ENCODE measurements around the gene PIKFYVE. TPM values are rescaled to one million over a fixed set of nuclear protein-coding genes. Genes with fewer than 3 reads are reported as not detected.

Gene PIKFYVE
- total RNA-seq, 1 experiment from 2014 or later, result 27.8 TPM

DNA sequence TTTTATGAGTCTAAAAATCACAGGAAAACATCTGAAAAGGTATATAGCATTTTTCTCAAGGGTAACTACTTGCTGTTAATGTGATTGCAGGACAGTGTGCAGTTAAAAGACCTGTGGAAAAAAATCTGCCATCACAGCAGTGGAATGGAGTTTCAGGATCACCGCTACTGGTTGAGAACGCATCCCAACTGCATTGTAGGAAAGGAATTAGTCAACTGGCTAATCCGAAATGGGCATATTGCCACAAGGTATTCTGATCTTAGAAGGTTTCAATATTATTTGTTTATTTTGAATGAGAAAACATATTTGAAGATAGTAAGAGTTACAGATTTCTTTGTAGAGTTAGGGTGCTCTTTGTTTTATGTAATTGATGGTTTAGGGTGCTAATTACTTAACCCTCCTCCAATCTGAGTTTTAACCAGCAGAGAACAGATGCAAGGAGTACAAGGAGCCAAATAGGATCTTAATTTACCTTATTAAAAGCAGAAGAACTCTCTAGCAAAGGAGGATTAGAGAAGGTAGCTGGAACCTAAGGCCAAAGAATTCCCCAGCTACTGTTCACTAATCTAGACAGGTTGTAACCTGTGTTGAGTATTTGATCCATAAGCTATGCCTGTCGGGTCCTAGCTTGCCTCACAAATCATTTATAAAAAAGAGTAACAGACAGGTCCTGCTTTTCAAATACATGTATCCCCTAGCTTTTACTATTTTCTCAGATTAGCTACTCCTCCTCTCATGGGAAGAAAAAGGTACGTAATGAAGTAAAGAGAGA is 35.0 kb downstream of the PIKFYVE start:
- H3K27me3 ChIP-seq (ENCODE audit: control insufficient read depth, insufficient read depth, low read length), result no peaks in the 10 kb centered on the region
- peaks cover 19% of the 10 kb centered on the region for H3K36me3 ChIP-seq (replicated peaks; ENCODE audit: control insufficient read depth, insufficient read depth, low read length)
- H3K4me3 ChIP-seq (ENCODE audit: insufficient read depth, low read depth, low read length), result no peak overlapping the region
- no peak for DNase-seq

DNA sequence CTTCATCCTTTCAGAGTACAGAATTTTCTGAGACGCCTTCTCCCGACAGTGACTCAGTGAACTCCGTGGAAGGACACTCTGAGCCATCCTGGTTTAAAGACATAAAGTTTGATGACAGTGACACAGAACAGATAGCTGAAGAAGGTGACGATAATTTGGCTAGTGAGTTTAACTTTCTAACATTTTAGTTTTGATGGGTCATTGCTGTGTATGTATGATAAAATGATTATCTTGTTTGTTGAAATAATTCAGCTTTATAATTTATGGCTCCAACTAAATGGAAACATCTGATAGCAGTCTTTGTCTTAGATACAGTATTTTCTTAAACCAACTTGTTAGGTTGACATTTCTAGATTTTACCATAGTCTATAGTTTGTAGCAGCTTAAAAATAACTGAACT is 38.1 kb downstream of the PIKFYVE start:
- DNase-seq, result no peak
- peaks cover 17% of the 10 kb centered on the region for H3K36me3 ChIP-seq (replicated peaks; ENCODE audit: control insufficient read depth, insufficient read depth, low read length)
- H3K4me3 ChIP-seq (ENCODE audit: insufficient read depth, low read depth, low read length), result no peak overlapping the region
- no peaks in the 10 kb centered on the region for H3K27me3 ChIP-seq (ENCODE audit: control insufficient read depth, insufficient read depth, low read length)

DNA sequence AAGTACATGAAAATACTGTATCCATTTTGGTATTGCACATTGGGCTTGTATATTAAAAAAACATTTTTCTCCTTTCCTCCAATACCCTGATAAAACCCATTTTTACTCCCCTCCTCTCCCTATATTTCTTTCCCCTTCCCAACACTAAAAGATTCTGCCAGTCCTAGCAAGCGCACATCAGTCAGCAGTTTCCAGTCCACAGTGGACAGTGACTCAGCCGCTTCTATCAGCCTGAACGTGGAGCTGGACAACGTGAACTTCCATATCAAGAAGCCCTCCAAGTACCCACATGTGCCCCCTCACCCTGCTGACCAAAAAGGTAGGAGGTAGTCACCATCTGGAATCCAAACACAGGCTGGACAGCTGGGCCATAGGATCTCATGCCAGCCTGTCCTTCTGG is 38.6 kb downstream of the PIKFYVE start:
- Histone ChIP-seq H3K4me3 (ENCODE audit: insufficient read depth, low read depth, low read length) (no peak overlapping the region), H3K36me3 (replicated peaks; ENCODE audit: control insufficient read depth, insufficient read depth, low read length) (peaks cover 17% of the 10 kb centered on the region), H3K27me3 (ENCODE audit: control insufficient read depth, insufficient read depth, low read length) (no peaks in the 10 kb centered on the region)
- DNase-seq, result no peak

DNA sequence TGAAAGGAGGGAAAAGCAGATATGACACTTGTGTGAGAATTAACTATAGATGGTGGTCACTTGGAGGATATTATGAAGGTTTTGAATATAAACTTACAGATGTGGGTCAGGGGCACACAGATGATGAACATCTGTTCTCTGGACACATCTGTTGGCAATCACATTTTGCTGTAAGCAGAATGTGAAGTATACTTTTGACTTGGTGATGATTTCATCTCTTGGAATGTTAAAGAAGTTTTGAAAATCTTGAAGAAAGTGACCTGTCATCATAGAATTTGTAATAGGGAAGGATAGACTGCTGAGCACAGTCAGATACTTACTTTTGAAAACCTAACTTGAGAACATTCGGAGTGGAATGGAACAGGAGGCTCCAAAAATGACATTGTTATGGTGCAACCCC is 40.2 kb downstream of the PIKFYVE start:
- no peak for DNase-seq
- Histone ChIP-seq H3K4me3 (ENCODE audit: insufficient read depth, low read depth, low read length) (no peak overlapping the region), H3K36me3 (replicated peaks; ENCODE audit: control insufficient read depth, insufficient read depth, low read length) (peaks cover 13% of the 10 kb centered on the region), H3K27me3 (ENCODE audit: control insufficient read depth, insufficient read depth, low read length) (no peaks in the 10 kb centered on the region)

DNA sequence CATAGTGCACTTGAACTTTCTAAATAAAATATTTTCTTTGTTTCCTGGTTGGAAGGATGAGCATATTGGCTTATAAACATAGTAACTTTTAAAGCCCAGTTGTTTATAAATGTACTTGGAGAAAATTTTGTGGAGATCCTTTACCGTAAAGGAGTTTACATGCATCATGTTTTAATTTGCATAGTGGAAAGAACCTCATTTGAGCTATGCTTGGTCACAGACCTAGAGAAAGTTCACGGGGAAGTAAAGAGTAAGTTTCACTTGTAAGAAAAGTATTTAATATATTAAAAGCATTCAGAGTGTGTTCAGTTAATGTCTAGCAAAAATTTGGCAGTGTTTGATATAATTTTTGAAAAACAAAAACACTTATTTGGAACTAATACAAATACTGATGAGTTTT is 45.3 kb downstream of the PIKFYVE start:
- Histone ChIP-seq H3K27me3 (ENCODE audit: control insufficient read depth, insufficient read depth, low read length) (no peaks in the 10 kb centered on the region), H3K4me3 (ENCODE audit: insufficient read depth, low read depth, low read length) (no peak overlapping the region), H3K36me3 (replicated peaks; ENCODE audit: control insufficient read depth, insufficient read depth, low read length) (peaks cover 9% of the 10 kb centered on the region)
- DNase-seq, result no peak

DNA sequence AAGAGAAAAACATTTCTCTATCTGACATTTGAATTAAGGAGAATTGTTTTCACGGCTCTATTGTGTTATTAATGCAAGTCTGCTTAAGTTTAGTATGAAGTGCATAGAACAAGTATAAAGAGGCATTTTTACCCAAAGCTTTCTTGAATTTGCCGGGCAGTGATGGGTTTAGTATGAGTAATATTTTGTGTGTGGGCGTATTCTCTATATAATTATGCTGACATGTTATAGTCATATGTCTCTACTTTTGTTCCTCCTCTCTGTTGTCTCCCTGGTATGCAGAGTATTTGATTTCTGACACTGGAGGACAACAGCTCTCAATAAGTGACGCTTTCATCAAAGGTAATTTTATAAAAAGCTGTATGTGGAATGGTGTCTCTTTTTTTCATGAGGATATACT is 45.9 kb downstream of the PIKFYVE start:
- H3K36me3 ChIP-seq (replicated peaks; ENCODE audit: control insufficient read depth, insufficient read depth, low read length), result peaks cover 9% of the 10 kb centered on the region
- H3K27me3 ChIP-seq (ENCODE audit: control insufficient read depth, insufficient read depth, low read length), result no peaks in the 10 kb centered on the region
- H3K4me3 ChIP-seq (ENCODE audit: insufficient read depth, low read depth, low read length), result no peak overlapping the region
- no peak for DNase-seq

DNA sequence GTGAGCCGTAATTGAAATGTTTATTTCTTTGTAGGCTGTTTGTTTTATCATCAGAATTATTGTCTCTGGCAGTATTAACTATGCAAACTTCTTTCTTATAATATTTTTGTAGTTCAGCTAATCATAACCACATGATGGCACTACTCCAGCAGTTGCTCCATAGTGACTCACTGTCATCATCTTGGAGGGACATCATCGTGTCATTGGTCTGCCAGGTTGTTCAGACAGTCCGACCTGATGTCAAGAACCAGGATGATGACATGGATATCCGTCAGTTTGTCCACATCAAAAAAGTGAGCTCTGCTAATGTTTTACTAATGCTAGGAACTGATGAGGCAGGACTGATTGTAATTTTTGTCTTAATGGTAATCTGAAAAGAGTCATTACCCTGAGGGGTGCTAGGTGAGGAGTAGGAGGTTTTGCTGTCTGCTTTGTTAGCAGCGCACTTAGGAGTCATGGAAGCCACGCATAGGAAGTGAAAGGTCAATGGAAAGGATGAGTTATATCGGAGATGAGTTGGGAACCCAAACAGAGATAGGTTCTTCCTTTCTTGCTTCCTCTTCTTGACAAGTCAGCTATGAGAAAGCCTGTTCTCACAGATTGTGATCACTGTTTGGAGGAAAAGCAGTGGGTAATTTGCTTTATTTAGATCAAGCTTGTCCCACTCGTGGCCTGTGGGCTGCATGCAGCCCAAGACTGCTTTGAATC is 49.2 kb downstream of the PIKFYVE start:
- no peaks in the 10 kb centered on the region for H3K27me3 ChIP-seq (ENCODE audit: control insufficient read depth, insufficient read depth, low read length)
- H3K4me3 ChIP-seq (ENCODE audit: insufficient read depth, low read depth, low read length), result no peak overlapping the region
- DNase-seq, result no peak
- H3K36me3 ChIP-seq (replicated peaks; ENCODE audit: control insufficient read depth, insufficient read depth, low read length), result peaks cover 15% of the 10 kb centered on the region

DNA sequence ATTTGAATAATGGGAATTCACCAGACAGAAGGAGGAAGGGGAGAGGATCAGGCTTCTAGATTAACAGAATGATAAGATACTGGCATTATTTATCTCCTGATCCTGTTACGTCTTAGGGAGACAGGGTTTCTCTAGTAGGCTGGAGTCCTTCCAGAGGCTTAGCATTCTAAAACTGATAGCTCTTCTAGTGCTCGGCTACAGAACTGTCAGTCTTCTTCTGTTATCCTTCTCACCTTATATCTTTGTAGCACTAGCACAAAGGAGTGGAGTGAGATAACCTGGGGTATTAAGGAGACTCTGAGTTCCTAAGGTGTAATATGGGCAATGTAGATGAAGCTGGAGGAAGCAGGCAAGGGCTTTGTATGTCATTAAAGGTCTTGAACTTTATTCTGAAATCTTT is 52.1 kb downstream of the PIKFYVE start:
- DNase-seq, result no peak
- Histone ChIP-seq H3K27me3 (ENCODE audit: control insufficient read depth, insufficient read depth, low read length) (no peaks in the 10 kb centered on the region), H3K36me3 (replicated peaks; ENCODE audit: control insufficient read depth, insufficient read depth, low read length) (peaks cover 19% of the 10 kb centered on the region), H3K4me3 (ENCODE audit: insufficient read depth, low read depth, low read length) (no peak overlapping the region)

DNA sequence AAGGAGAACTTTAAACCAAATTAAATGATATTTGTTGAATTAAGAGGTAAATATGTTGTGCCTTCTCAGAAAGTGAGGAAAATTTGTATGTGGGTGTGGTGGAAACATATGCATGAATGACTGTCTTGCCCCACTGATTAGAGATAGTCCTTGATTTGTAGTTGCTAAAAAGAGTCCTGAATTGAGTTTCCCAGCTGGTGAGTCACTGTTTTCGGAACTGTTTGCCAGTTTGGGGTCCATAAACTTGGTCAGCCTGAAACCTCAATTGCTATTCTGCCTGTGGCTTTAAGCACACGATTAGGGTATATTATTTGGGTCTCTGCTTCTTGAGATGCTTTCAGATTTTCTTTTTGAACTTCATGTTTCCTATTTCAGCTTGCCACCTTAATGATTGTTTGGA is 53.3 kb downstream of the PIKFYVE start:
- Histone ChIP-seq H3K4me3 (ENCODE audit: insufficient read depth, low read depth, low read length) (no peak overlapping the region), H3K36me3 (replicated peaks; ENCODE audit: control insufficient read depth, insufficient read depth, low read length) (peaks cover 17% of the 10 kb centered on the region)

DNA sequence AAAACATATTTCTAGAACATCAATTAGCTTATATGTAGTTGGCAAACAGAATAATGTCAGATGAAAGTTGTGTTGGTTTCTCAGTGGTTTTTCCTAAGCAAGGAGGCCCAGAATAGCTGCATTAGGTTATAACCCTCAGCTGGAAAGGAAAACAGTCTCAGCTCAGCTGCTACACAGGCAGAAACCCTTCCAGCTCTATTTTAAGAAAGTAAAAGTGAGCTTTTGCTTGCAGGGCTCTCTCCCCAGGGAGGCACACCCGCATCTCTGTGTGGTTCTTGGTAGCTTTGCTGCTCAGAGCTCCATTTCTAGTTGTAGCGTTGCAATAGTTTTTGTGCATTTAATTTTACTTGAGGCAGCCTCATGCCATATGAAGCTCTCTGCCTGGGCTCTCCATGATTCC is 54.6 kb downstream of the PIKFYVE start:
- peaks cover 18% of the 10 kb centered on the region for H3K36me3 ChIP-seq (replicated peaks; ENCODE audit: control insufficient read depth, insufficient read depth, low read length)
- no peak for DNase-seq

More for the DNA sequence above, 53.3 kb downstream of the PIKFYVE start:
- no peak for DNase-seq
- no peaks in the 10 kb centered on the region for H3K27me3 ChIP-seq (ENCODE audit: control insufficient read depth, insufficient read depth, low read length)

DNA sequence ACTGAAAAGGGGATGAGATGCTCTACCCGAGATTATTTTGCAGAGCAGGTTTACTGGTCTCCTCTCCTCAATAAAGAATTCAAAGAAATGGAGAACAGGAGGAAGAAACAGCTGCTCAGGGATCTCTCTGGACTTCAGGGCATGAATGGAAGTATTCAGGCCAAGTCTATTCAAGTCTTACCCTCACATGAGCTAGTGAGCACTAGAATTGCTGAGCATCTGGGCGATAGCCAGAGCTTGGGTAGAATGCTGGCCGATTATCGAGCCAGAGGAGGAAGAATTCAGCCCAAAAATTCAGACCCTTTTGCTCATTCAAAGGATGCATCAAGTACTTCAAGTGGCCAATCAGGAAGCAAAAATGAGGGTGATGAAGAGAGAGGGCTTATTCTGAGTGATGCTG is 60.0 kb downstream of the PIKFYVE start:
- no peak for DNase-seq
- Histone ChIP-seq H3K4me3 (ENCODE audit: insufficient read depth, low read depth, low read length) (no peak overlapping the region), H3K27me3 (ENCODE audit: control insufficient read depth, insufficient read depth, low read length) (no peaks in the 10 kb centered on the region), H3K36me3 (replicated peaks; ENCODE audit: control insufficient read depth, insufficient read depth, low read length) (peaks cover 22% of the 10 kb centered on the region)

More for the DNA sequence above, 54.6 kb downstream of the PIKFYVE start:
- Histone ChIP-seq H3K27me3 (ENCODE audit: control insufficient read depth, insufficient read depth, low read length) (no peaks in the 10 kb centered on the region), H3K4me3 (ENCODE audit: insufficient read depth, low read depth, low read length) (no peak overlapping the region)

DNA sequence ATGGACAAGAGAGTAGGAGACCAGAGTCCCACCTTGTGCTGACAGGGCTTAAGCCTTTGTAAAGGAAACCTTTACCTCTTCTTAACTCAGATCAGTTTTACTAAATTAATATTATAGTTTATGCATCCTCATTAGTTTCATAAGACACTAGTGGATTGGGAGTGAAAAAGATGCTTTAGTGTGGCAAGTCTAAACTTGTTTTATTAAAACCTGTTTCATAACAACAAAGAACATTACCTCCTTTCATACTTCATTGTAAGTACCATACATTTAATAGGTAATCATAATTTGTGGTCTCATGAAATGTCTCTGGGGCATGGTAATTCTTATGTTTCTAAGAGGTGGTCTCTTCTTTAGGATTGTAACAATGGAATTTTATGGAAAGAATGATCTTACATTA is 63.4 kb downstream of the PIKFYVE start:
- no peak for DNase-seq
- Histone ChIP-seq H3K36me3 (replicated peaks; ENCODE audit: control insufficient read depth, insufficient read depth, low read length) (peaks cover 28% of the 10 kb centered on the region), H3K4me3 (ENCODE audit: insufficient read depth, low read depth, low read length) (no peak overlapping the region), H3K27me3 (ENCODE audit: control insufficient read depth, insufficient read depth, low read length) (no peaks in the 10 kb centered on the region)

DNA sequence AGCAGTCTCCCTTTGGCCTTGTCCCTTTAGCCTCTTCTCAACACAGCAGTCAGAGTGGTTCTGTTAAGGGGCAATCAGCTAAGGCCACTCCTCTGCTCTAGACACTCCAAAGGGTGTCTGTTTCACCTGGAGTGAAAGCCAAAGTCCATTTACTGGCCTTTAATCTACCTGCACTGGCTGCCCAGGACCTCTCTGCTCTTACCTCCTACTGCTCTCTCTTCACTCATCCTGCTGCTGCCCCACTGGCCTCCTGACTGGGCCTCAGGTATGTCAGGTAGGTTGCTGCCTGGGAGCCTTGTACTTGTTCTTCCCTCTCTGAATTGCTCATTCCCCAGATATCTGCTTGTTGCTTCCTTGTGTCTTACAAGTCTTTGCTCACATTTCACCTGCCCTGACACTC is 68.2 kb downstream of the PIKFYVE start:
- no peak for DNase-seq
- no peak overlapping the region for H3K4me3 ChIP-seq (ENCODE audit: insufficient read depth, low read depth, low read length)
- peaks cover 20% of the 10 kb centered on the region for H3K36me3 ChIP-seq (replicated peaks; ENCODE audit: control insufficient read depth, insufficient read depth, low read length)
- H3K27me3 ChIP-seq (ENCODE audit: control insufficient read depth, insufficient read depth, low read length), result no peaks in the 10 kb centered on the region

DNA sequence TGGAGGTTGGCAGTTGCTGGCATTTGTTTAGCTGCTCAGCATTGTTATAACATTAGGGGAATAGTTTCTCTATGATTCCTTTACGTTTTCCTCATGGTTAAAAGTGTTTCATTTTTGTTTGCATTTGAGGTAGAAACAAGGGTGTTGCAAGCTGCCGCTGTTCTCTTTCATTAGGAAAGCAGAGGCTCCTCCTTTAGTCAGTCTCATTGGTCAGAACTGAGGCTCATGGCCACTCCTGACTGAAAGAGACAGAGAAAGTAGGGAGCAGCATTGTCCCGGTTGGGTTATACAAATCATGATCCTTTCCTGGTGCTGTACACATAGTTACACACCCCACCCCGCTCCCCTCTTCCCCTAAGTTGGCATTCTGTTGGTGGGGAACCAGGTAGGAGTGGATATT is 80.7 kb downstream of the PIKFYVE start:
- H3K36me3 ChIP-seq (replicated peaks; ENCODE audit: control insufficient read depth, insufficient read depth, low read length), result peaks cover 16% of the 10 kb centered on the region
- DNase-seq, result no peak

DNA sequence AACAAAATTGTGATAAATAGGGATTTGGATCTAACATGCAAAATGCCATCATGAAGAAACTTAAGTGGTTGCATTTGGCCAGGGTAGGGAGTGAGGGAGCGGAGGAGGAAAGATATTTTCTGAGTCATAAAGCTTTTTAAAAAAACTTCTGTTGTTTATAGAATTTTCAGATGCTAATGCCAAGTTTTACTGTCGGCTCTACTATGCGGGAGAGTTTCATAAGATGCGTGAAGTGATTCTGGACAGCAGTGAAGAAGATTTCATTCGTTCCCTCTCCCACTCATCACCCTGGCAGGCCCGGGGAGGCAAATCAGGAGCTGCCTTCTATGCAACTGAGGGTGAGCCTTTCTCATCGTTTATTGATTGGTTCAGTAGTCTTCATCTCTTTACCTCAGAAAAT is 84.6 kb downstream of the PIKFYVE start:
- DNase-seq, result no peak

More for the DNA sequence above, 80.7 kb downstream of the PIKFYVE start:
- no peak overlapping the region for H3K4me3 ChIP-seq (ENCODE audit: insufficient read depth, low read depth, low read length)
- H3K27me3 ChIP-seq (ENCODE audit: control insufficient read depth, insufficient read depth, low read length), result no peaks in the 10 kb centered on the region

More for the DNA sequence above, 84.6 kb downstream of the PIKFYVE start:
- H3K4me3 ChIP-seq (ENCODE audit: insufficient read depth, low read depth, low read length), result no peak overlapping the region
- H3K27me3 ChIP-seq (ENCODE audit: control insufficient read depth, insufficient read depth, low read length), result no peaks in the 10 kb centered on the region
- H3K36me3 ChIP-seq (replicated peaks; ENCODE audit: control insufficient read depth, insufficient read depth, low read length), result peaks cover 33% of the 10 kb centered on the region
